Karpas-422 (cell line): ENCODE measurements around the gene ATP2B3. TPM values are rescaled to one million over a fixed set of nuclear protein-coding genes. Genes with fewer than 3 reads are reported as not detected.

Experiments
- DNase-seq: peaks from one replicate; pipeline ENCODE4 v3.0.0-alpha.2; 2015
- H2AFZ ChIP-seq: fragments of 200-600 bp; sonication (generic); 2 replicates; pipeline ENCODE4 v1.6.1; 2014; ENCODE audit warnings: antibody characterized with exemption, low read length, mixed read lengths
- H3K27ac ChIP-seq: fragments of 200-600 bp; sonication (generic); 2 replicates; pipeline ENCODE4 v1.5.1; 2014; ENCODE audit warnings: mild to moderate bottlenecking, low read length, moderate library complexity
- H3K27me3 ChIP-seq: fragments of 200-600 bp; sonication (generic); 2 replicates; pipeline ENCODE4 v1.6.1; 2014; ENCODE audit warnings: low read length, mixed read lengths
- H3K36me3 ChIP-seq: fragments of 200-600 bp; sonication (generic); 2 replicates; pipeline ENCODE4 v1.6.1; 2014; ENCODE audit warnings: low read length, mixed read lengths; ENCODE audit not compliant: insufficient read depth
- H3K4me1 ChIP-seq: fragments of 200-600 bp; sonication (generic); 2 replicates; pipeline ENCODE4 v1.6.1; 2014; ENCODE audit warnings: mild to moderate bottlenecking, low read length, mixed read lengths
- H3K4me2 ChIP-seq: fragments of 200-600 bp; sonication (generic); 2 replicates; pipeline ENCODE4 v1.6.1; 2014; ENCODE audit warnings: low read length, low read depth, mild to moderate bottlenecking; ENCODE audit not compliant: poor library complexity, severe bottlenecking
- H3K4me3 ChIP-seq: fragments of 200-600 bp; sonication (generic); 2 replicates; pipeline ENCODE4 v1.5.1; 2014; ENCODE audit warnings: mild to moderate bottlenecking, antibody characterized with exemption, low read length, mixed read lengths
- H3K79me2 ChIP-seq: fragments of 200-600 bp; sonication (generic); 2 replicates; pipeline ENCODE4 v1.6.1; 2014; ENCODE audit warnings: mild to moderate bottlenecking, low read length, mixed read lengths
- H3K9ac ChIP-seq: fragments of 200-600 bp; sonication (generic); 2 replicates; pipeline ENCODE4 v1.6.0; 2014; ENCODE audit warnings: low read length
- H3K9me2 ChIP-seq: fragments of 200-600 bp; sonication (generic), shearing (Covaris generic); replicated peaks from 2 replicates; pipeline ENCODE4 v1.6.0; 2014; ENCODE audit warnings: mild to moderate bottlenecking, low read length, moderate library complexity; ENCODE audit not compliant: insufficient read depth
- H3K9me3 ChIP-seq: fragments of 300-700, 200-600 bp; sonication (generic); 2 replicates; pipeline ENCODE4 v1.6.1; 2014; ENCODE audit warnings: low read length, mixed read lengths
- H4K20me1 ChIP-seq: fragments of 200-600 bp; sonication (generic); 2 replicates; pipeline ENCODE4 v1.6.1; 2014; ENCODE audit warnings: mild to moderate bottlenecking, antibody characterized with exemption, low read length, low read depth; ENCODE audit not compliant: insufficient read depth
- total RNA-seq: library from RNA; depleted of rRNA; stranded (reverse); fragments of >200 nt; shearing (Covaris generic); gene quantifications from 2 replicates; pipeline ENCODE4 v1.2.3, GENCODE V29; 2014; ENCODE audit warnings: low replicate concordance

Gene ATP2B3
- total RNA-seq, 1 experiment from 2014 or later: not detected

DNA sequence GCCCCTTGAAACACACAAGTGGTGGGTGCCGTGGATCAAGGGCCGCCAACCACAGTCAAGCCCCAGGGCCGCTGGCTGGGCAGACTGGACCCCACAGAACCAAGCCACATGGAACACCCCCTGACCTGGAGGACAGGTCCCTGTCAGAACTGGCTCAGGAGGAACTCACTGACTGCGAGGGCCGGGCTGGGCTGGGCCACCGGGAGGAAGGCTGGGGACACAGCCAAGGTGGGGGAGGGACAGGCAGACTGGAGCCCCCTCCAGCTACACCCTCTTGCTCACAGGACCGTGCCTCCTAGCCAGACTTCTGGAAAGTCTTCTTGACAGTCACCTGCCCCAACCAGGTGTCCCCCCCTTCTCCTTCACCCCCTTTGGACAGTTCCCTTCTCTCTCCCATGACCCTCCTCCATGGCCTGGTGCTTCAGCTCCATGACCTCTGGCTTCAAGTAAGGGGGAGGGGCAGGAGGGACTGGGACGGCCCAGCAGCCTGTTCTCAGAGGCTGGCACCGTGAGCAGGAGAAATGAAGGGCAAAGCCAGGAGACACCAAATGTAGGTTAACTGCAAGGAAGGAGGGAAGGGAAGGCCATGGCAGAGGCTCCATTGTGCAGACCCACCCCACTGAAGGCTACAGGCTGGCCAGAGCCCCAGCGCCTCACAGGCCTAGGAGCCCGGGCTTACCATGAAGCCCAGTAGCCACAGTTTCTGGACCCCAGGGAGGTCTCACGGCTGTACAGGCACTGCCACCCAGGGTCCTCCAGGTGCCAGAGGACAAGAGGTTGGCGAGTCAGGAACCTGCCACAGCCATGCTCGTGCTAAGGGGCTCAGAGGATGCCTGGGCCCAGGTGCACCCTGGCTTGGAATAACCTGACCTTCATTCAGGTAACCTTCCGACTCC, 107.0 kb downstream of the ATP2B3 start:
- H3K27ac ChIP-seq: no peak overlapping the region
- H4K20me1 ChIP-seq: no peaks in the 10 kb centered on the region
- no peak overlapping the region for H3K4me2 ChIP-seq
- H3K79me2 ChIP-seq: no peaks in the 10 kb centered on the region
- peaks cover 7% of the 10 kb centered on the region for H3K4me1 ChIP-seq
- no peak for DNase-seq
- H2AFZ ChIP-seq: no peak overlapping the region
- H3K27me3 ChIP-seq: no peaks in the 10 kb centered on the region
- no peaks in the 10 kb centered on the region for H3K9me3 ChIP-seq
- H3K36me3 ChIP-seq: no peaks in the 10 kb centered on the region
- no peaks in the 10 kb centered on the region for H3K9me2 ChIP-seq
- no peak overlapping the region for H3K9ac ChIP-seq
- H3K4me3 ChIP-seq: no peak overlapping the region

DNA sequence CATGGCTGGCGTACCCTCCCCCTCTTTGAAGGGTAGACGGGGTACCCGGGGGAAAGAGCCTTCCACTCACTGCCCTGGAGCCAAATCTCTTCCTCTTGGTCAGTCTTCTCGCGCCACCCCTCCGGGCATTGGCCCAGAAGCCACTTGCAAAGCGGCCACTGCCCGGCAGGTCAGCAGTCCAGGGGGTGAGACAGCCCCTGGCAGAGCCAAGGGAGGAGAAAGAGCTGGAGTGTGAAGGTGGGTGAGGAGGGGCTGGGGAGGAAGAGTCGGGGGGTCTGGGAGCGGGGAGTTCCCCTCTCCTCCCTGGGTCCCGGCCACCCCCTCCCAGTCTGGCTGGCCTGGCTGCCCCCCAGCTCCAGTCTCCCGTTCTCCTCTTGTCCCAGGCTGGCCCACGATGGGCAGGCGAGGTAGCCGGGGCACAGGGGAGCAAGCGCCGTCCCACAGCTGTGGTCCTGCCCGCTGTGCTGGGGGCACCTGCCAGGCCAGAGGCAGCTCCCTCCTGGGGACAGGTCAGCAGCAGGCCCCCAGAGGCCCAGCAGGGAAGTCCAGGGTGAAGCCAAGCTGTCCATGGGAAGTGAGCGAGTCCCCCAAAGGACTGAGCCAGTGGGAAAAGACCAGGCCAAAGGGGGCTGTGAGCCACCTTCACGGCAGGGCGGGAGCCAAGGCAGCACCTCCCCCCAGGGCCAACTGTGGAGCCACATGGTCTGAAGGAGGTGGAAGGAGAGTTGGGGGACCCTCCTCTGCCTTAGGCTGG, 108.0 kb downstream of the ATP2B3 start:
- Histone ChIP-seq H3K27me3 (no peaks in the 10 kb centered on the region), H3K27ac (no peak overlapping the region), H3K4me3 (no peak overlapping the region), H3K9ac (no peak overlapping the region), H2AFZ (no peak overlapping the region), H3K4me2 (no peak overlapping the region), H3K9me3 (no peaks in the 10 kb centered on the region), H3K4me1 (peaks cover 7% of the 10 kb centered on the region), H3K79me2 (no peaks in the 10 kb centered on the region), H3K9me2 (no peaks in the 10 kb centered on the region), H3K36me3 (no peaks in the 10 kb centered on the region), H4K20me1 (no peaks in the 10 kb centered on the region)
- no peak for DNase-seq

DNA sequence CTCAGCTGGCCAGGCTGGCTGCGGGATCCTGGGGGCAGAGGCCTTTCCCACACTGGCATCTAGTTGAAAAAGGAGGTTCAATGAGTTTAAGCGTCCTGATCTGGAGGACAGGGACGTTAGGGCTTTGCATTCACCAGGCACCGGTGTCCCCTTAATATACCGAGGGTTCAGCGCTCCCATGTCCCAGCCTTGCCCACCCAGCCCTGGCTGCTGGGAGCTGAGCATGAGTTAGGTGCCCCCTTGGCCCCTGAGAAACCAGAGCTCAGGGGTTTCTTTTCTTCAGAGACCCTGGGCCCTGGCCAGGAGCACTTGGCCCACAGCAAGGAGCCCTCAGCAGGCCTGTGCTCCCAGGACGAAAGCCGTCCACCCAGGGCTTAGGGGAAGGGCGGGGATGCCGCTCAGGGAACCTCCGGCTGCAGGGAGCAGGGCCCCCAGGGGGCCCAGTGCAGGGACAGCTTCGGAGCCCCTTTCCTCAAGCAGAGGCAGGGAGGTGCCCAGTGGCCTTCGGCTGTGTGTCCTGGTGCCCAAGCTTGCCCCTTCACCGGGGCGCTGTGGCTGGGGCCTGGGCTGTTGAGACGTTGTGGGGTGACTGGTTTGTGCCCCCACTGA, 108.7 kb downstream of the ATP2B3 start:
- H3K4me1 ChIP-seq: peaks cover 7% of the 10 kb centered on the region
- no peaks in the 10 kb centered on the region for H3K27me3 ChIP-seq
- no peaks in the 10 kb centered on the region for H3K36me3 ChIP-seq
- no peak overlapping the region for H3K4me2 ChIP-seq
- no peak overlapping the region for H2AFZ ChIP-seq
- H4K20me1 ChIP-seq: no peaks in the 10 kb centered on the region
- no peaks in the 10 kb centered on the region for H3K79me2 ChIP-seq
- no peak overlapping the region for H3K4me3 ChIP-seq
- no peaks in the 10 kb centered on the region for H3K9me2 ChIP-seq
- no peak overlapping the region for H3K9ac ChIP-seq
- DNase-seq: no peak
- no peaks in the 10 kb centered on the region for H3K9me3 ChIP-seq
- no peak overlapping the region for H3K27ac ChIP-seq

DNA sequence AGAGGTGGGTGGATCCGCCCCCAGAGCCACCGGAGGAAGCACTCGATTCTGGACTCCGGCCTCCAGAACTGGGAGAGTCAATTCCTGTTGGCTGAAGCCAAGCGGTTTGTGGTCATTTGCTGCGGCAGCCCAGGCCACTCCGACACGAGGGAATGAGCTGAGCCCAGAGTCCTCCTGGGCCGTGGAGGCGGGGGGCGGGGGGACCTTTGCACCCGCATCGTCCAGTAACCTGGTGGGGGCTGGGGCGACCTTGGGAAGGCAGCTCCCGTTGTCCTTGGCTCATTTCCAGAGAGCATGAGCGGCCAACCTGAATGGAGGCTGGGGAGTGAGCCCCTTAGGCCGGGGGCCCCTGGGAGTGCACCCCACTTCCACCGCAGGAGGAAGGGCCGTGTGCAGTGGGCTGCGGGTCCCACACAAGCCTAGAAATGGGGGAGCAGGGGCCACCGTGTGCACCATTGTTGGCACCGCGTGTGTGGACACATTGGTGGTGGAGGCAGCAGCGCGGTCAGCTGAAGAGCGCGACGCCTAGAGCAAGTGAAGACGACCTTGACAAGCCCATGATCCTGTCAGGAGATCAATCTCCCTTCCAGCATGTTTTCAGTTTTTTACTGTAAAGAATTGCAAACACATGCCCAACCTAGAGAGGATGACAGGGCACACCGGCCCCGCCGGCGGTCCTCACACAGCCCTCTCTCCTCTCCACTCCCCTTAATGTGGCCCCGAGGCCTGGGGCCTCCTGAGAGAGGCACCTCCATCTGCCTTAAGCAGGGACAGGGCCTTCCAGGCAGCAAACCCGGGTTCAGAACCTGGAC, 109.6 kb downstream of the ATP2B3 start:
- Histone ChIP-seq H3K9ac (no peak overlapping the region), H3K4me1 (peaks cover 7% of the 10 kb centered on the region), H4K20me1 (no peaks in the 10 kb centered on the region), H3K4me3 (no peak overlapping the region), H3K4me2 (no peak overlapping the region), H3K27me3 (no peaks in the 10 kb centered on the region), H2AFZ (no peak overlapping the region), H3K79me2 (no peaks in the 10 kb centered on the region), H3K9me3 (no peaks in the 10 kb centered on the region), H3K27ac (no peak overlapping the region), H3K36me3 (no peaks in the 10 kb centered on the region), H3K9me2 (no peaks in the 10 kb centered on the region)
- DNase-seq: no peak

DNA sequence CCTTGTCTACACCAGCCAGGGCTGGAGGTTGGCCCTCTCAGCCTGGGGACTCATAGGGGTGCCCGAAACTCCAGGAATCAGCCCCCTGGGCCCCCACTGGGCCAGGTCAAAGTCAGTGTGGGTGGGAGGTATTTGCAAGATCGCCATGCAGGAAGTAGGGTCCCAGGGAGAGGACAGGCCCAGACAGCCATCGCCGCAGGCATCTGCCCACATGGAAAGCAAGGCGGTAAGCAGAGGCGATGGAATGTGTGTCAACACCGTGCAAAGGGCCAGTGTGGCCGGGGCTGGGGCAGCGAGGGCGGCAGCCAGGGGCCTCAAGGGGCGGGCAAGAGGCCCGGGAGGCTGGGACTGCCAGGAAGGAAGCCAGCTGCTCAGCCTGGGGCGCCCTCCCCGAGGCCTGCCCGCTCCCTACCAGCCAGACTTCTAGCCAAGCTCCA, 110.3 kb downstream of the ATP2B3 start:
- H3K79me2 ChIP-seq: no peaks in the 10 kb centered on the region
- H3K4me2 ChIP-seq: no peak overlapping the region
- H3K9me2 ChIP-seq: no peaks in the 10 kb centered on the region
- H3K9ac ChIP-seq: no peak overlapping the region
- no peak overlapping the region for H3K27ac ChIP-seq
- no peaks in the 10 kb centered on the region for H4K20me1 ChIP-seq
- H2AFZ ChIP-seq: no peak overlapping the region
- no peak overlapping the region for H3K4me3 ChIP-seq
- H3K4me1 ChIP-seq: peaks cover 7% of the 10 kb centered on the region
- no peaks in the 10 kb centered on the region for H3K36me3 ChIP-seq
- no peaks in the 10 kb centered on the region for H3K9me3 ChIP-seq
- H3K27me3 ChIP-seq: no peaks in the 10 kb centered on the region
- DNase-seq: no peak

DNA sequence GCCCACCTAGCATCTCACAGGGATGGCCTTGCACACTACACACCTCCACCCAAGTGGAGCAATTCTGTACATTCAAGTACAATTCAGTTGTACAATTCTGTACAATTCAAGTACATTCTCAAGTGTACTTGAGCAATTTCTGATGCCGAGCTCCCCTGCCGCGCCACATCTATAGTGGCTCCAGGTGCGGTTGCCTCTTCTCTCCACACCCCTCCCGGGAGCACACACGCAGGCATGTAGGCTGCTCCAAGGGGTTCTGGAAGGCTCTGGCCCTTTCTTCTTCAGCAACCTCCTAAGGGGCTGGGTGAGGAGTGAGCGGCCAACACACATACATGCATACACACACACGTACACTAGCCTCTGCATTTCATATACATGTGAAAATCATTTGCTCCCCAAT, 110.7 kb downstream of the ATP2B3 start:
- H3K27ac ChIP-seq: no peak overlapping the region
- no peaks in the 10 kb centered on the region for H3K79me2 ChIP-seq
- H4K20me1 ChIP-seq: no peaks in the 10 kb centered on the region
- H3K4me3 ChIP-seq: no peak overlapping the region
- no peaks in the 10 kb centered on the region for H3K9me2 ChIP-seq
- no peak overlapping the region for H3K4me2 ChIP-seq
- no peaks in the 10 kb centered on the region for H3K36me3 ChIP-seq
- peaks cover 7% of the 10 kb centered on the region for H3K4me1 ChIP-seq
- no peak overlapping the region for H3K9ac ChIP-seq
- DNase-seq: no peak
- no peak overlapping the region for H2AFZ ChIP-seq
- no peaks in the 10 kb centered on the region for H3K27me3 ChIP-seq
- no peaks in the 10 kb centered on the region for H3K9me3 ChIP-seq

DNA sequence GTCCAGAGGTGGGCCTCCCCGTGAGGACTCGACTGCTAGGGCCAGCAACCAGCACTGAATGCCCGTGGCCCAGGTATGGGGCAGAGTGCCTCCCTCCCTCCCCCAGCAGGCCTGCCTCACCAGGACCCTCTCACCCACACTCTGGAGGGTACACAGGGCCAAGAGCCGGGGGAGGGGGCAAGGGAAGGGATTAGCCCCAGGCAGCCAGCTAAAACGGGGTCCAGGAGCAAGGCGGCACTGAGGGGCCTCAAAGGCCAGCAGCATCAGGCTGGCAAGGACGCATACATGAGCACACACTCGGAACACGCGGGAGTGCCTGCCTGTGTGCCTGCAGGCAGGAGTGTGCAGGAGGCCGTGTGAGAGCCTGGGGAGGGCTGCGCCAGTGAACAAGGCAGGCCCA, 111.2 kb downstream of the ATP2B3 start:
- Histone ChIP-seq H3K4me2 (no peak overlapping the region), H3K9me3 (no peaks in the 10 kb centered on the region), H3K9ac (no peak overlapping the region), H3K36me3 (no peaks in the 10 kb centered on the region), H3K27me3 (no peaks in the 10 kb centered on the region), H3K27ac (no peak overlapping the region), H3K9me2 (no peaks in the 10 kb centered on the region), H3K79me2 (no peaks in the 10 kb centered on the region), H3K4me1 (peaks cover 7% of the 10 kb centered on the region), H2AFZ (no peak overlapping the region), H4K20me1 (no peaks in the 10 kb centered on the region), H3K4me3 (no peak overlapping the region)
- DNase-seq: no peak
